GM19238 (cell line): ENCODE measurements around the gene OLFML1.
"Not testable (repeated sequence)": the region's sequence is repeated elsewhere in the genome, so short reads cannot be mapped to it uniquely, and the experiment has no call there.

Experiments
- DNase-seq: peaks from one replicate; pipeline ENCODE4 v3.0.0; 2011; ENCODE audit warnings: low spot score; ENCODE audit not compliant: insufficient read length

The OLFML1 gene

DNA sequence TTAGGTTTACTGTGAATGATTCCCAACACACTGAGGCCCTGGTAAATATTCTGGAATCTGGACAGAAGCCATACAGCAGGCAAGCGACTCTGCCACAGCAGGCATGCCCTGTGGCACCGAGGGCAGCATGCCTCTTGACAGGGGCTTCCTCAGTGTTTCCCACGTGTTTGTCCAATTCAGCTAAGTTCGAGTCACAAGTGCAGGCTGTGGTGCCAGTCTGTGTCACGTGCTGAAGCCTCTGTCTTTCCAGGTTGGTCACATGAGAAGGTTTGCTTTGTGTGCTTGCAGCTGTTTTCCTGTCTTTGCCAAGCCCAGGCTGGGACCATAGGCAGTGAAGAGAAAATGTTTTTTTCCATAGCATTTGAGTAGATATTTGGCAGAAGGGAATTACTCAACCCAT, 26.1 kb downstream of the OLFML1 start:
- no peak for DNase-seq

DNA sequence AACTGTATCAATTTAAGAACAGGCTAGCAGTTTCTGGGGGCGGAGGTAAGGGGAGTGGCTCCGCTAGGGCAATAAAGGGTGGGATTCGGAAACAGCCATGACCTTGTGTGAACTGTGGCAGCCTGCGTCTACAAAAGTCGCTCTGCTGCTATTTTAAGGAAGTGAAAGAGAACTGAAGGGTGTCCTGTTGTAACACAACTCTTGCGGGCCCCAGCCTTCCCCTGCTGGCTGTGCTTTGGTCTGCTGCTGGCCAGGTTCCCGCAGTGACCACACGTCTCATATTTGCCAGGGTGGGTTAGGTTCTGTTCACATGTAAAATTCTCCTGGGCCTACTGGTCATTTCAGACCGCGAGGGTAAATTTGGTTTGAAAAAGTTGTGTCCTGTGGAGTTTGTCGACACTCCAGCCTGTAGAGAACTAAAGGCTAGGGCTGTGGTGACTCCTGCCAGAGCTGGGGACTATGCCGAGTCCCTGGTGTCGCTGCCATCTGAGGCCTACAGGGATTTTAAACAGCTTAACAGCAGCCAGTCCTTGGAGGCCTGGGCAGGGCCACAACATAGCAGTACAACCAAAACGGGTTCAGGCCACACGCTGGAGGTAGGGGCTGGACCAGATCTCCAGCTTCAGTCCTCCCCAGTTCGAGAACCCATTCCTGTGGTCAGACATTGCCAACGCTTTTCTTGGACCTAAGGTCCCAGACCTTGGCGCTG, 27.4 kb downstream of the OLFML1 start:
- DNase-seq = peak; percentile 80

GRCh38 chr11:7513234-7514098, 28.2 kb downstream of the OLFML1 start, which contains the start of gene PPFIBP2:
Gene PPFIBP2, plus strand, starts transcription at chr11:7513999. Its CDS starts 35,477 bp downstream, at chr11:7549476.
- peak; percentile 82 for DNase-seq

- no peak for DNase-seq
These were observed 28.8 kb downstream of the OLFML1 start for GRCh38 chr11:7514099-7514591.

DNA sequence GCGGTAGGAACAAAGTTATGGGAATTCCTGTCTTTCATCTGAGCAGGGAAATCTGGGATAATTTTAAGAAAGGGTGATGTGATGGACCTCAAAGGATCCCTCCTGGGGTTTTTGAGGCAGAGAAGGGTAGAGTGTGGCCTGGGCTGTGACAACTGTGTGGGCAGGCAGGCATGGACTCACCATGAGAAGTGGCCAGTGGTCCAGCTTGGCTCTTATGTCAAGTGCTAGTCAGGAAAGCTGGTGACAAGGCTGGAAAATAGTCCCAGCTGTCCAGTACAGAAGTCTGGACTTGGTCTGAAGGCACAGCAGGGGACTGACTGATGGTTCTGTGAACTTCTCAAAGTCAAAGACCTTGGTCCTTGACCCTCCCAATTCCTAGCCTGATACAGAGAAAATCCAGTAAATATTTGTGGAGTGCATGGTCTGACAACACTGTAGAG, 30.2 kb downstream of the OLFML1 start:
- no peak for DNase-seq

GRCh38 chr11:7516475-7516874, 31.2 kb downstream of the OLFML1 start:
- DNase-seq = no peak

GRCh38 chr11:7517743-7518142, 32.4 kb downstream of the OLFML1 start:
- not testable (repeated sequence) for DNase-seq

DNA sequence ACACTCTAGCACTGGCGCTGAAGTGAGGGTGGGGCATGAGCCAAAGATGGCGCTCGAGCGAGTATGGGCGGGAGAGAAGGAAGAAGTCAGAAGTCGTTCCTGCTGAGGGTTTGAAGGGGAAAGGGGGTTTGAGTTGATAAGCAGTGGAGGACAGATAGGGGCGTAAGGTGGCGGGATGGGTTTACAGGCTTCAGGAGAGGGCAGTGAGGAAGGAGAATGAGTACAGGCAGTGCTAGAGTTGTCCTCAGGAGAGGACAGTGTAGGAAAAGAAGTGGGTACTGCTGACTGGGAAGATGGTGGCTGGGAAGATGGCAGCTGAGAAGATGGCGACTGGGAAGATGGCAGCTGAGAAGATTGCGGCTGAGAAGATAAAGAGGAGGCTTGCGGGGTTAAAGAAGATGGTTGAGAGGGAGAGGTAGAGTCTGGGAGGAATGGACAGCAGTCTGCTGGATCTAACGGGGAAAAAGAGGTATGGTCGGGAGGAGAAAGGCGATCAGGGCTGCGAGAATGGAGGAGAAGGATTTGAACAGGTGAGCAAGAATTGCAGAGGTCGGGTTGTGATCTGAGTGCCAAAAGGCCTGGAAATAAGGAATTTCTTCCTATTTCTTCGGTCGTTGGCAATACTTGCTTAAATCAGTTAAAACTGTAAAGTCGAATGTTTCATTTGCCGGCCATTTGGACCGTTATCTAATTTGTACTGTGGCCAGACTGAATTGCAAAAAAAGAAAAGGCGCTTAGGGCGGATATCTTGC, 33.7 kb downstream of the OLFML1 start:
- DNase-seq = no peak

DNA sequence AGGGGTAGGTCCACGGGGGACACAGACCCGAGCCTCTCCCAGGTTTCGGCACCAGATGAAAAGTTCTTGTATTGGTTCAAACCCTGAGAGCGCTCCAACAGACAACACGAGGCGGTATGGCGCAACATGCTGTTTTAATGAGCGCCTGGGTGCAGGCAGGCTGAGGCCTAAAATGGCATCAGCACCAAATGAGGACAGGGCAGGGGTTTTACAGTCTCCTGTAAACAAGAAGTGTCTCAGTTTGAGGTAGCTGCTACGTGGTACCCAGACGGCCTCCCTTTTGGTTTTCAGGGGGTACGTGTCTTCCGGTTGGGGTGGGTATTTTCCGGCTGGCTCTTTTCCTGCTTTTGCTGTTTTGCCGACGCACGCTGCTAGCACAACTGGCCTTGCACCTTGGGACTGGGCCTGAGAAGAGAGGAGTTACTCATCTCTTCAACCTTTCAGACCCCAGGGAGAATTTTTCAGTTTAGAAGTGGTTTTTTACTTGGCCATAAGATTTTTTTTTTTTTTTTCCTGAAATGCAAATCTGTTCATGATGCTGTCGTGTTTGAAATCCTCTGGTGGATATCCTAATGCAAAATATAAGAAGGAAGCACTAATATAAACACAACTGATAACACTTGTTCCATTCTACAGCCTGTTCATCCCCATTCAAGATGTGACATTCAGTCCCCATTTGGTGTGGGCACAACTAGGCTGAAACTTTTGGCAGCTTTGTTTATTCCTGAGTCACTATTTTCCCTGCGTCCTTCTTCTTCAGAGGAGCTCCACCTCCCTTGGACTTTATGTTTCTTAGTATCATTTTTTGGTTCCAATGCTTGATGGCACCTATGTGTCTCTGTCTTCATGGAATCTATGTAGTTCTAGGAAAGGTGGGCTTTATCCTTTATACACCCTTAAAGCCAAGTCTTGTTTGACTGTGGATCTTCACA, 35.0 kb downstream of the OLFML1 start:
- no peak for DNase-seq

DNA sequence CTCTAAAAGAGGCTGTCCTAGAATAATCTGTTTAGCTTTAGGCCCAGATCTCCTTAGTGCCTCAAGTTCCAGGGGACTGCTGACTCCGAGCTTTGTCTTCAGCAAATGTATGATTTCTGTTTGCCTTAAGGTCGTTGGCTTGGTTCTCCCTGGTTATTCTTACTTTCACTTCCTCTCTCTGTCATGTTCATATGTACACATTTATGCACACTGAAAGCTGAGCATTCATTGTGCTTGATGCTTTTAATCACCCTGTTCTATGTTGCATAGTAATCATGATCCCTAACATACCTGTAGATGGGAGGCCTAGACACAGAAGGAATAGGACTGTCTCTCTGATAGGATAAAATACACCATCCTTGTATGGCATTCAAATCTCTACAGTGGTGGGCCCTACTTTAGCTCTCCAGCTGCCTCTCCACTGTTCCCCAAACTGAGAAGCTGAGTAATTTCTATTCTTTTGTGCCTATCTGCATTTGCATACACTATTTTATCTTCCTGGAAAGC, 35.7 kb downstream of the OLFML1 start:
- DNase-seq = no peak

- no peak for DNase-seq
These were observed 36.8 kb downstream of the OLFML1 start for GRCh38 chr11:7522121-7522520.

DNA sequence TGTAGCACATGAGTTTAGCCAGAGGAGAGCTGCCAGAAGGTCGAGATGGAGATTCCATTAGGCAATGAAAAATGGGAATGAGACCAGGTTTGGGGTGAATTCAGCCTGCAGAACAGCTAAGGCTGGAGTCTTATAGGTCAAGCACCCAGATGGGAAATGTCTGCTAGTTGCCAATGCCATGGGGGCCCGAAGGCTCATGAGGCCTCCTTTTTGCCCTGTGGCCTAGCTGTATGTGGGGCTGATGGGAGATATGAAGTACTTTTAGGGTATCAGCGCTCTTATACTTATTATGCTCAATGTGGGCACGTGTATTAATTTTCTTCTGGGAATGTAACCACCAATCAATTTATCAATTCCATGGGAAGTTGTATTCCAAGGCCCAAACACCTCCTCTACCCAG, 37.2 kb downstream of the OLFML1 start:
- no peak for DNase-seq

DNA sequence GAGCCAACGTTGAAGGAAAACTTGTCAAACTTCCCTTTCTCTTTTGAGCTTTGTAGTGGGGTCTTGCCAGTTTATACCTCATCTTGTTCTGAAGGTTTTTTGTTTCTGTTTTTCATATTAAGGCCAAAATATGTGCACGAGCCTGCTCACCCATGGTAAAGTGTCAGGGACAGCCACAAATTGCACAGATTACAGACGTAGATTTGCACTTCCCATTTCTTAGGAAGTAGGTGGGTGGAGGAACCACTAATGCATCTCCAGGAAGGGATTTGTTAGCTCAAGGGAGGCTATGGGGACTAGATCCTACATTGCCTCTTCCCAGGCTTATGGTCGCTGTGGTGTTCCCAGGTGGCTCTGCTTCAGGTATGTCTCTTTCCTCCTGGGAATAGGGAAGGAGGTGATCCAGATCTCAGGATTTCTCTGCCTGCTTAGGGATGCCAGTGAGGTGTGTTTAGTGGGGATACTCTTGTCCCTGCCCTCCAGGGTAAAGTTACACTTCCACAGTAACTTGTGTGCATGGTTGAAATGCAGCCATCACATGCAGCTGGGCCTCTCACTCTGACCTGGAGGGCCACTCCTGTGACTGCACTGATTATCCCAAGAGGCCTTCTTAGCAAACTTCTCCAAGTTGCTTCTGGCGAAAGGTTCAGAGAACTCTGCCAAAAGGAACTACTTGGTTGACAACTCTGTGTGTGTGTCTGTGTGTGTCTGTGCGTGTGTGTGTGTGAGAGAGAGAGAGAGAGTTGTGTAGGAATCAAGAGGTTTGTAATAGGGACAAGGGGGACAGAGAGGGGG, 38.3 kb downstream of the OLFML1 start:
- DNase-seq = no peak

- DNase-seq = no peak
These were observed 39.3 kb downstream of the OLFML1 start for GRCh38 chr11:7524462-7525235.

DNA sequence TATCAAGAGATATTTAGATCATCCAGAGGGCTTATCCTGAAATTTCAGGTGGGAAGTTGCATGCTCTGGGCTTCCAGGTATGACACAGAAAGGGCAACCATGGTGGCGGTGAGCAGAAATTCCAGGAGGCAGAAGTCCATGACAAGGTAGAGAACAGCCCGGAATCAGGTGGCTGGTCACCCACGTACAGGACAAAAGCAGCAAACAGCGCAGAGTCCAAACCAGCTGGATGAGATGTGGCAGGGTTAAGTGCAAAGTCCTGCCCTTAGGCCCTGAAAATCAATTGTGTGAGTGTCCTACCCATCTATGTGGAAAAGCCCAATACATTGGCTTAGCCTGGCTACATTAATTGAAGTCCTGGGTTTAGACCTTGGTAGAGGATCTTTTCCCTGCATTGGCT, 40.1 kb downstream of the OLFML1 start:
- DNase-seq = no peak

- DNase-seq = no peak
These were observed 41.7 kb downstream of the OLFML1 start for GRCh38 chr11:7527029-7527428.

- DNase-seq = no peak
These were observed 43.3 kb downstream of the OLFML1 start for GRCh38 chr11:7528514-7529049.

DNA sequence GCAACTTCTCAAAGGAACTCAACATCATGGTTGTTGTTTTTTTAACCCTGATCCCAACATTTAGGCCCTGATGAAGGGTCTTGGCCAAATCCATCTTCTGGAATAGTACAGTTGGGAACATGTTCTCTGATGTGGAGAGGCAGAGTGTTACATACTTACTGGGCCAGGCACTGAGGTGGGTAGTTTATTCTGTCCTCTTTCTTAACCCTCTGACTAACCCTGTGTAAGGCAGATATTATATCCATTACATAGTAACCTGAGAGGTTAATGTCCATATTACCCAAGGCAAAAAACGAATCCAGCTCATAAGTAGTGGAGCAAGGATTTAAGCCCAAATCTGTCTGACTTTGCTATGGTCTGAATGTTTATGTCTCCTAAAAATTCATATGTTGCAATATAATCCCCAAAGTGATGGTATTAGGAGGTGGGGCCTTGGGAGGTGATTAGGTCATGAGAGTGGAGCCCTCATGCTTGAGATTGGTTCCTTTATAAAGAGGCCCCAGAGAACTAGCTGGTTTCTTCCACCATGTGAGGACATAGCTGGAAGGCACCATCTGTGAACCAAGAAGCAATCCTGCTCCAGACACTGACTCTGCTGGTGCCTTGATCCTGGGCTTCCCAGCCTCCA, 44.8 kb downstream of the OLFML1 start:
- no peak for DNase-seq
